ENCODE data around the gene SPATA31E1.

DNA sequence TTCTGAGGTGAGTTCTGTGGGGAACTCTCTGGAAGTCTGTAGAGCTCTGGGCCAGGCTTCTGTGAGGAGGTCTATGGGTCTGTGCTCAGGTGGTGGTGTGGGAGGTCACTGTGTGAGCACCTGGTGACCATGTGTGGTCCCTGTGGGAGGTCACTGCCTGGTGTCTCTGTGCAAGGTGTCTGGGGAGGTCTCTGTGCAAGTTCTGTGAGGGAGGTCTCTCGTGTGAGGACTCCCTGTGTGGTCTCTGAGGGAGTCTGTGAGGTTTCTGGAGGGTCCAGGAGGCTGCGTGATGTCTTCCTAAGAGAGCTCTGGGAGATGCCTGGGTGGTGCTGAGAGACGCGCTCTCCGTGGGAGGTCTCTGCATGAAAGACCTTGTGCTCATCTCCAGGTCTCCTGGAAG is 6.0 kb upstream of the SPATA31E1 start:
- no peak for TF ChIP-seq ZNF274 (IDR thresholded peaks at IDR 0.05; ENCODE audit: low read depth, low read length)
- TF ChIP-seq YY1 (IDR thresholded peaks at IDR 0.05; ENCODE audit: insufficient read depth, insufficient read length): no peak
- no peak for TF ChIP-seq SUZ12 (IDR thresholded peaks at IDR 0.05; ENCODE audit: extremely low read depth, insufficient read depth, insufficient read length)

Data from NT2/D1 (cell line).